Measurements from ENCODE around the gene RIMBP2. TPM values are rescaled to one million over a fixed set of nuclear protein-coding genes. Genes with fewer than 3 reads are reported as not detected.

RIMBP2 gene
- total and polyA plus RNA-seq, 3 experiments from 2014 or later = not detected

GRCh38 chr12:130486146-130486435 lies 230.0 kb downstream of the RIMBP2 start:
- ChIA-PET POLR2A (no interaction called here), CTCF (no interaction called here)
- peaks cover 0 to 3% of the 10 kb centered on the region in 2 donors for H3K27me3 Mint-ChIP-seq
- Histone ChIP-seq H3K4me3 (ENCODE audit: low read length) (no peak overlapping the region), H3K9me3 (ENCODE audit: low read length) (no peaks in the 10 kb centered on the region), H3K27me3 (ENCODE audit: insufficient read depth, low read length, poor library complexity, severe bottlenecking) (no peaks in the 10 kb centered on the region), H3K27ac (ENCODE audit: low read depth, low read length) (no peak overlapping the region), H3K4me1 (ENCODE audit: insufficient read depth, low read length) (no peaks in the 10 kb centered on the region), H3K36me3 (ENCODE audit: insufficient read depth, low read length) (no peaks in the 10 kb centered on the region)
- H3K4me3 Mint-ChIP-seq = no peak overlapping the region
- no peaks in the 10 kb centered on the region for H3K4me1 Mint-ChIP-seq
- no peaks in the 10 kb centered on the region for H3K36me3 Mint-ChIP-seq
- H3K27ac Mint-ChIP-seq = no peak overlapping the region
- DNase-seq = no peak
- peaks cover 0 to 6% (median 0%) of the 10 kb centered on the region in 5 donors for H3K9me3 Mint-ChIP-seq

GRCh38 chr12:130485291-130486145 lies 230.6 kb downstream of the RIMBP2 start:
- H3K27me3 Mint-ChIP-seq = peaks cover 0 to 3% of the 10 kb centered on the region in 2 donors

GRCh38 chr12:130484221-130484620 lies 231.9 kb downstream of the RIMBP2 start:
- H3K4me3 Mint-ChIP-seq = no peak overlapping the region
- no peaks in the 10 kb centered on the region for H3K36me3 Mint-ChIP-seq
- peaks cover 0 to 3% of the 10 kb centered on the region in 2 donors for H3K27me3 Mint-ChIP-seq
- Histone ChIP-seq H3K4me3 (ENCODE audit: low read length) (no peak overlapping the region), H3K4me1 (ENCODE audit: insufficient read depth, low read length) (no peaks in the 10 kb centered on the region), H3K9me3 (ENCODE audit: low read length) (no peaks in the 10 kb centered on the region), H3K27ac (ENCODE audit: low read depth, low read length) (no peak overlapping the region), H3K27me3 (ENCODE audit: insufficient read depth, low read length, poor library complexity, severe bottlenecking) (no peaks in the 10 kb centered on the region), H3K36me3 (ENCODE audit: insufficient read depth, low read length) (no peaks in the 10 kb centered on the region)
- POLR2A ChIA-PET = no interaction called here
- no peak overlapping the region for H3K27ac Mint-ChIP-seq
- DNase-seq = no peak
- peaks cover 0 to 8% (median 0%) of the 10 kb centered on the region in 5 donors for H3K9me3 Mint-ChIP-seq
- CTCF ChIA-PET = no interaction called here
- H3K4me1 Mint-ChIP-seq = no peaks in the 10 kb centered on the region

More at GRCh38 chr12:130485291-130486145, 230.6 kb downstream of the RIMBP2 start:
- no peaks in the 10 kb centered on the region for H3K36me3 ChIP-seq (ENCODE audit: insufficient read depth, low read length)
- no peaks in the 10 kb centered on the region for H3K4me1 ChIP-seq (ENCODE audit: insufficient read depth, low read length)
- H3K9me3 Mint-ChIP-seq = peaks cover 0 to 8% (median 0%) of the 10 kb centered on the region in 5 donors
- H3K27ac Mint-ChIP-seq = no peak overlapping the region
- no peaks in the 10 kb centered on the region for H3K4me1 Mint-ChIP-seq
- no peaks in the 10 kb centered on the region for H3K27me3 ChIP-seq (ENCODE audit: insufficient read depth, low read length, poor library complexity, severe bottlenecking)
- no peaks in the 10 kb centered on the region for H3K9me3 ChIP-seq (ENCODE audit: low read length)
- no peak overlapping the region for H3K27ac ChIP-seq (ENCODE audit: low read depth, low read length)
- no peak for DNase-seq
- no peak overlapping the region for H3K4me3 ChIP-seq (ENCODE audit: low read length)
- ChIA-PET POLR2A (no interaction called here), CTCF (no interaction called here)
- no peaks in the 10 kb centered on the region for H3K36me3 Mint-ChIP-seq
- H3K4me3 Mint-ChIP-seq = no peak overlapping the region

GRCh38 chr12:130483616-130484180 lies 232.4 kb downstream of the RIMBP2 start:
- Mint-ChIP-seq H3K36me3 (no peaks in the 10 kb centered on the region), H3K27ac (no peak overlapping the region), H3K4me3 (no peak overlapping the region), H3K27me3 (peaks cover 0 to 3% of the 10 kb centered on the region in 2 donors), H3K4me1 (no peaks in the 10 kb centered on the region), H3K9me3 (peaks cover 0 to 8% (median 0%) of the 10 kb centered on the region in 5 donors)
- ChIA-PET CTCF (no interaction called here), POLR2A (no interaction called here)
- Histone ChIP-seq H3K36me3 (ENCODE audit: insufficient read depth, low read length) (no peaks in the 10 kb centered on the region), H3K27ac (ENCODE audit: low read depth, low read length) (no peak overlapping the region), H3K4me1 (ENCODE audit: insufficient read depth, low read length) (no peaks in the 10 kb centered on the region), H3K9me3 (ENCODE audit: low read length) (no peaks in the 10 kb centered on the region), H3K4me3 (ENCODE audit: low read length) (no peak overlapping the region), H3K27me3 (ENCODE audit: insufficient read depth, low read length, poor library complexity, severe bottlenecking) (no peaks in the 10 kb centered on the region)
- no peak for DNase-seq

- Mint-ChIP-seq H3K4me3 (no peak overlapping the region), H3K36me3 (no peaks in the 10 kb centered on the region), H3K4me1 (no peaks in the 10 kb centered on the region), H3K9me3 (peaks cover 0 to 8% (median 0%) of the 10 kb centered on the region in 5 donors), H3K27ac (no peak overlapping the region), H3K27me3 (peaks cover 0 to 3% of the 10 kb centered on the region in 2 donors)
- Histone ChIP-seq H3K27ac (ENCODE audit: low read depth, low read length) (no peak overlapping the region), H3K4me3 (ENCODE audit: low read length) (no peak overlapping the region), H3K27me3 (ENCODE audit: insufficient read depth, low read length, poor library complexity, severe bottlenecking) (no peaks in the 10 kb centered on the region), H3K4me1 (ENCODE audit: insufficient read depth, low read length) (no peaks in the 10 kb centered on the region), H3K36me3 (ENCODE audit: insufficient read depth, low read length) (no peaks in the 10 kb centered on the region), H3K9me3 (ENCODE audit: low read length) (no peaks in the 10 kb centered on the region)
- ChIA-PET CTCF (no interaction called here), POLR2A (no interaction called here)
- DNase-seq = no peak
These were observed 233.7 kb downstream of the RIMBP2 start for GRCh38 chr12:130482448-130482847.

- H3K27me3 Mint-ChIP-seq = peaks cover 0 to 3% of the 10 kb centered on the region in 2 donors
- Histone ChIP-seq H3K9me3 (ENCODE audit: low read length) (no peaks in the 10 kb centered on the region), H3K36me3 (ENCODE audit: insufficient read depth, low read length) (no peaks in the 10 kb centered on the region), H3K4me3 (ENCODE audit: low read length) (no peak overlapping the region), H3K4me1 (ENCODE audit: insufficient read depth, low read length) (no peaks in the 10 kb centered on the region), H3K27me3 (ENCODE audit: insufficient read depth, low read length, poor library complexity, severe bottlenecking) (no peaks in the 10 kb centered on the region), H3K27ac (ENCODE audit: low read depth, low read length) (no peak overlapping the region)
- H3K4me1 Mint-ChIP-seq = no peaks in the 10 kb centered on the region
- H3K4me3 Mint-ChIP-seq = no peak overlapping the region
- peaks cover 0 to 8% (median 0%) of the 10 kb centered on the region in 5 donors for H3K9me3 Mint-ChIP-seq
- POLR2A ChIA-PET = no interaction called here
- no peaks in the 10 kb centered on the region for H3K36me3 Mint-ChIP-seq
- CTCF ChIA-PET = no interaction called here
- no peak overlapping the region for H3K27ac Mint-ChIP-seq
- DNase-seq = no peak
These were observed 234.7 kb downstream of the RIMBP2 start for GRCh38 chr12:130481392-130481879.

- no peak overlapping the region for H3K27ac Mint-ChIP-seq
- peaks cover 0 to 8% (median 0%) of the 10 kb centered on the region in 5 donors for H3K9me3 Mint-ChIP-seq
- peaks cover 0 to 3% of the 10 kb centered on the region in 2 donors for H3K27me3 Mint-ChIP-seq
- Histone ChIP-seq H3K4me1 (ENCODE audit: insufficient read depth, low read length) (no peaks in the 10 kb centered on the region), H3K27ac (ENCODE audit: low read depth, low read length) (no peak overlapping the region), H3K4me3 (ENCODE audit: low read length) (no peak overlapping the region), H3K9me3 (ENCODE audit: low read length) (no peaks in the 10 kb centered on the region), H3K27me3 (ENCODE audit: insufficient read depth, low read length, poor library complexity, severe bottlenecking) (no peaks in the 10 kb centered on the region), H3K36me3 (ENCODE audit: insufficient read depth, low read length) (no peaks in the 10 kb centered on the region)
- ChIA-PET POLR2A (no interaction called here), CTCF (no interaction called here)
- DNase-seq = no peak
- H3K4me1 Mint-ChIP-seq = no peaks in the 10 kb centered on the region
- H3K36me3 Mint-ChIP-seq = no peaks in the 10 kb centered on the region
- no peak overlapping the region for H3K4me3 Mint-ChIP-seq
These were observed 235.2 kb downstream of the RIMBP2 start for GRCh38 chr12:130480887-130481286.

GRCh38 chr12:130480231-130480630 lies 235.9 kb downstream of the RIMBP2 start:
- ChIA-PET POLR2A (no interaction called here), CTCF (no interaction called here)
- no peaks in the 10 kb centered on the region for H3K4me1 ChIP-seq (ENCODE audit: insufficient read depth, low read length)
- no peaks in the 10 kb centered on the region for H3K27me3 ChIP-seq (ENCODE audit: insufficient read depth, low read length, poor library complexity, severe bottlenecking)
- no peaks in the 10 kb centered on the region for H3K4me1 Mint-ChIP-seq
- no peak overlapping the region for H3K27ac Mint-ChIP-seq
- no peaks in the 10 kb centered on the region for H3K36me3 Mint-ChIP-seq
- H3K27me3 Mint-ChIP-seq = peaks cover 0 to 3% of the 10 kb centered on the region in 2 donors
- H3K27ac ChIP-seq (ENCODE audit: low read depth, low read length) = no peak overlapping the region
- no peak overlapping the region for H3K4me3 Mint-ChIP-seq
- H3K36me3 ChIP-seq (ENCODE audit: insufficient read depth, low read length) = no peaks in the 10 kb centered on the region
- peaks cover 0 to 8% (median 0%) of the 10 kb centered on the region in 5 donors for H3K9me3 Mint-ChIP-seq
- no peak for DNase-seq
- no peaks in the 10 kb centered on the region for H3K9me3 ChIP-seq (ENCODE audit: low read length)
- no peak overlapping the region for H3K4me3 ChIP-seq (ENCODE audit: low read length)

All from CD8-positive, alpha-beta memory T cell (primary cell).